RWPE2 (cell line): Measurements from ENCODE around the gene TNFSF8.

Experiments used
- ATAC-seq: fragments of 200-7000 bp; cut with Tn5 transposase; 3 replicates; pipeline ENCODE4 v1.9.1; 2021; ENCODE audit warnings: low read depth
- DNase-seq: peaks from one replicate; pipeline ENCODE4 v3.0.0-alpha.2; 2020; ENCODE audit warnings: low spot score
- H3K27ac ChIP-seq: fragments of 450-650 bp; 2 replicates; pipeline ENCODE4 v1.5.1; 2017; ENCODE audit warnings: mild to moderate bottlenecking; ENCODE audit not compliant: poor library complexity, severe bottlenecking
- H3K27me3 ChIP-seq: fragments of 250-450 bp; sonication (Bioruptor Pico); 2 replicates; pipeline ENCODE4 v1.5.1; 2021; ENCODE audit warnings: mild to moderate bottlenecking, moderate library complexity; ENCODE audit not compliant: insufficient read depth, poor library complexity, severe bottlenecking
- H3K36me3 ChIP-seq: fragments of 250-450 bp; sonication (Bioruptor Pico); 2 replicates; pipeline ENCODE4 v1.5.1; 2020; ENCODE audit warnings: low read depth, mild to moderate bottlenecking, moderate library complexity
- H3K4me1 ChIP-seq: fragments of 250-450 bp; sonication (Bioruptor Pico); 2 replicates; pipeline ENCODE4 v1.5.1; 2021; ENCODE audit warnings: mild to moderate bottlenecking, moderate library complexity; ENCODE audit not compliant: insufficient read depth, poor library complexity, severe bottlenecking
- H3K4me3 ChIP-seq: fragments of 250-450 bp; sonication (Bioruptor Pico); 2 replicates; pipeline ENCODE4 v1.5.1; 2021; ENCODE audit warnings: mild to moderate bottlenecking, moderate library complexity; ENCODE audit not compliant: severe bottlenecking
- H3K9me3 ChIP-seq: fragments of 250-450 bp; sonication (Bioruptor Pico); 2 replicates; pipeline ENCODE4 v1.5.1; 2021; ENCODE audit warnings: mild to moderate bottlenecking, moderate library complexity; ENCODE audit not compliant: severe bottlenecking
- CTCF ChIP-seq: fragments of 450-650 bp; IDR thresholded peaks from one replicate; pipeline ENCODE4 v1.5.1; 2017; ENCODE audit warnings: mild to moderate bottlenecking, moderate library complexity; ENCODE audit not compliant: poor library complexity, severe bottlenecking

Gene TNFSF8

GRCh38 chr9:114958021-114958843 lies 27.8 kb upstream of the TNFSF8 start:
- no peaks in the 10 kb centered on the region for H3K9me3 ChIP-seq
- no peak for TF ChIP-seq CTCF
- H3K27me3 ChIP-seq = no peaks in the 10 kb centered on the region
- H3K27ac ChIP-seq = peak overlapping the region; percentile 12
- ATAC-seq = peak; percentile 61; the same call in 2 of the 3 replicates
- DNase-seq = no peak
- no peaks in the 10 kb centered on the region for H3K36me3 ChIP-seq
- no peak overlapping the region for H3K4me3 ChIP-seq
- H3K4me1 ChIP-seq = peaks cover 13% of the 10 kb centered on the region

DNA sequence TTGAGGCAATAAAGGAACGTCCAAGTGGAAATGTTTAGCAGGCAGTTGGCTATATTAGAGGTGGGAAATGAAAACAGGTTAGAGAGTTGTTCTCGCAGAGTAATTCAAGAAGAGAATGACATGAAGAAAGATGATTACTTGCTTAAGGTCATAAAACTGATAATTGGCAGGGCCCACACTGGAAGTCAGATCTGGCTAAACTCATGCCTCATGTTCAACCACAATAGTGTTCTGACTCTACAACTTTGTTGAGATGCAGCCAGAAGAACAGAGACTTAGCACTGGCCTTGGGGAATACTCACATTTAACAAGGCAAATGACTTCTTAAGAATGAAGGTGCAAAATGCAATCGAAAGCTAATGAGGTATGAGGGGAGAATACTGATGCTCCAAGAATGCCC lies 27.2 kb upstream of the TNFSF8 start:
- H3K27me3 ChIP-seq = no peaks in the 10 kb centered on the region
- TF ChIP-seq CTCF = no peak
- no peak for ATAC-seq
- peaks cover 13% of the 10 kb centered on the region for H3K4me1 ChIP-seq
- H3K9me3 ChIP-seq = no peaks in the 10 kb centered on the region
- no peaks in the 10 kb centered on the region for H3K36me3 ChIP-seq
- no peak overlapping the region for H3K27ac ChIP-seq
- H3K4me3 ChIP-seq = no peak overlapping the region
- no peak for DNase-seq

- Histone ChIP-seq H3K36me3 (no peaks in the 10 kb centered on the region), H3K27ac (no peak overlapping the region), H3K4me1 (peaks cover 13% of the 10 kb centered on the region), H3K9me3 (no peaks in the 10 kb centered on the region), H3K27me3 (no peaks in the 10 kb centered on the region), H3K4me3 (no peak overlapping the region)
- no peak for TF ChIP-seq CTCF
- ATAC-seq (no peak), DNase-seq (no peak)
Observed at GRCh38 chr9:114954956-114955582, 24.7 kb upstream of the TNFSF8 start.

GRCh38 chr9:114953959-114954358 lies 23.6 kb upstream of the TNFSF8 start:
- H3K4me1 ChIP-seq = peaks cover 13% of the 10 kb centered on the region
- peak; percentile 75 for ATAC-seq
- no peak for TF ChIP-seq CTCF
- no peak overlapping the region for H3K27ac ChIP-seq
- H3K4me3 ChIP-seq = no peak overlapping the region
- no peak for DNase-seq
- H3K36me3 ChIP-seq = no peaks in the 10 kb centered on the region
- H3K27me3 ChIP-seq = no peaks in the 10 kb centered on the region
- no peaks in the 10 kb centered on the region for H3K9me3 ChIP-seq

DNA sequence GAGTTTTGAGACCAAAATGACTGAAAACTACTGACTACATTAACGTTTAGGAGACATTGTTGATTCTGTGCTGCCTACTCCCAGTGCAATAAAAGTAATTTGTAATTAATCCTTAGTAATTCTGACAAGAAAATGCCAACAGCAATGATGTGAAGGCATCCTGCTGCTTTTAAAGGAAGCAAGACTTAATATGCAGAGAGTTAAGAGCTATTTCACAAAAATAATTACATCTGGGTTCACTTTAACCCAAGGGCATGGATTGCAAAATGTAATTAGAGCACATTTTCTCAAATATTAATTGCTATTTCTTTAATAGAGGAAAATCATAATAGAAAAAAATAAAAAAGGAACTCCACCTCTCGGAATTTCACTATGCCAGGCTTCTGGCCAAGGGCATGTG lies 22.7 kb upstream of the TNFSF8 start:
- Histone ChIP-seq H3K4me1 (peaks cover 6% of the 10 kb centered on the region), H3K9me3 (no peaks in the 10 kb centered on the region), H3K4me3 (no peak overlapping the region), H3K36me3 (no peaks in the 10 kb centered on the region), H3K27ac (no peak overlapping the region), H3K27me3 (no peaks in the 10 kb centered on the region)
- no peak for ATAC-seq
- no peak for DNase-seq
- TF ChIP-seq CTCF = no peak
